Thyroid gland (tissue), 4 donors: ENCODE measurements around the gene MFAP3.

Source experiments
- POLR2A ChIP-seq, 2 donors: fragments of 450-650 bp; IDR thresholded peaks; one replicate each; pipeline ENCODE4 v1.6.1; 2017; ENCODE audit warnings: antibody characterized with exemption in 2 of 2, mild to moderate bottlenecking in 2 of 2, moderate library complexity in 1 of 2
- TF ChIP-seq, protein P1 (sequence below), 6 experiments: fragments of 200-600 bp in 3 of 6; fragments of 450-650 bp in 3 of 6; sonication (generic) in 3 of 6; IDR thresholded peaks; one replicate each; pipeline ENCODE4 v1.5.1; 2016 to 2019; ENCODE audit warnings: antibody characterized with exemption in 6 of 6, mild to moderate bottlenecking in 2 of 6, inconsistent platforms in 1 of 6, moderate library complexity in 1 of 6

DNA sequence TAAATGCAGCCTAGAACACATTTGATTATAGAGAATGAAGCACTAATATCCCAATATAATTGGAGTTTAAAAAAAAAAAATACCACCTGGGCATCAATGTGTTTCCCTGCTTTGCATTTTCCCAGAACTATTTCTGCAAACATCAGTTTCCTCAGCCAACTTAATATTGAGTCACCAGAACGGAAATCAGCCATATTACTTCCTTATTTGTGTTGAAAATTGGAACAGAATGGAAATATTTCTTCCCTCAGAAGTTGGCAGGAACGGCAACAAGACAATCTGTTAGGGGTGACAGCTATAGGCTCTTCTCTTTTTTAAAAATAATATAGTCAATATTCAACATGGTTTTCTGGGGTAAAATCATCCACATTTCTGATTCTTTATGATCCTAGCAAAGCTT is 4.0 kb downstream of the MFAP3 start:
- TF ChIP-seq, protein P1, sequence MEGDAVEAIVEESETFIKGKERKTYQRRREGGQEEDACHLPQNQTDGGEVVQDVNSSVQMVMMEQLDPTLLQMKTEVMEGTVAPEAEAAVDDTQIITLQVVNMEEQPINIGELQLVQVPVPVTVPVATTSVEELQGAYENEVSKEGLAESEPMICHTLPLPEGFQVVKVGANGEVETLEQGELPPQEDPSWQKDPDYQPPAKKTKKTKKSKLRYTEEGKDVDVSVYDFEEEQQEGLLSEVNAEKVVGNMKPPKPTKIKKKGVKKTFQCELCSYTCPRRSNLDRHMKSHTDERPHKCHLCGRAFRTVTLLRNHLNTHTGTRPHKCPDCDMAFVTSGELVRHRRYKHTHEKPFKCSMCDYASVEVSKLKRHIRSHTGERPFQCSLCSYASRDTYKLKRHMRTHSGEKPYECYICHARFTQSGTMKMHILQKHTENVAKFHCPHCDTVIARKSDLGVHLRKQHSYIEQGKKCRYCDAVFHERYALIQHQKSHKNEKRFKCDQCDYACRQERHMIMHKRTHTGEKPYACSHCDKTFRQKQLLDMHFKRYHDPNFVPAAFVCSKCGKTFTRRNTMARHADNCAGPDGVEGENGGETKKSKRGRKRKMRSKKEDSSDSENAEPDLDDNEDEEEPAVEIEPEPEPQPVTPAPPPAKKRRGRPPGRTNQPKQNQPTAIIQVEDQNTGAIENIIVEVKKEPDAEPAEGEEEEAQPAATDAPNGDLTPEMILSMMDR (IDR thresholded peaks at IDR 0.05): no peak
- no peak for TF ChIP-seq POLR2A (IDR thresholded peaks at IDR 0.05)
